Measurements from ENCODE around the gene TOPAZ1.

DNA sequence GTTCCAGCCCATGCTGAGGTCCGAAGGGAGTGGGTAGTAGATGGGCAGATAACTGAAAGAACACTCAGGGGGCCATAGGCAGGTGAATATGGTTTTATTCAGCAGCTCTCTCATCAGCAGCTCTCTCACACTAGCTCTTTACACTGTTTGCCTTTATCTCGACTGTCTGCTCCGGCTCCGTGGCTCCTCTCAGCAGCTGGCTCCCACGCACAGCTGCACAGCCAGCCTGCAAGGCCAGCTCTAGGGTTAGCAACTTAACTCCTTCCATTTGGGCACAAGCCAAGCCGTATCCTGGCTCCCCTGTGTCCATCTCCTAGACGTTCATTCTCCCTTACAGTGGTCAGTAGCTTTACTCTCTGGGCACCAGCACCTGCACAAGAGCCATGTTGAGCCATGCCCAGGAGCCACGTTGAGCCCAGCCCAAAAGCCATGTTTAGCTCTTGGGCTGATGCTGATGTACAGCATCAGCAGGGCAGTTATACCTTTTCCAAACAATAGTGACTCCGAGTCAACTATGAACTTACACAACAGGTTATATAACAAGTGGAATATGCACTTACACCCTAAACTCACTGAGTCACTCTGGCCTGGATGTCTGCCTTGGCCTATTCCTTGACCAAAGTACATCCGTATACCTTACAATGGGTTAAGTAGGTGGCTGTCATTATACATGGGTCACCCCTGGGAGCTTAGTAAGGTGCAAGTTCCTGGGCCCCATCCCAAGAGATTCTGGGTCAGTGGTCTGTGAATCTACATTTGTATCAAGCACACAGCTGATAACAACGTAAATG lies 34.6 kb upstream of the TOPAZ1 start:
- TF ChIP-seq, protein P1, sequence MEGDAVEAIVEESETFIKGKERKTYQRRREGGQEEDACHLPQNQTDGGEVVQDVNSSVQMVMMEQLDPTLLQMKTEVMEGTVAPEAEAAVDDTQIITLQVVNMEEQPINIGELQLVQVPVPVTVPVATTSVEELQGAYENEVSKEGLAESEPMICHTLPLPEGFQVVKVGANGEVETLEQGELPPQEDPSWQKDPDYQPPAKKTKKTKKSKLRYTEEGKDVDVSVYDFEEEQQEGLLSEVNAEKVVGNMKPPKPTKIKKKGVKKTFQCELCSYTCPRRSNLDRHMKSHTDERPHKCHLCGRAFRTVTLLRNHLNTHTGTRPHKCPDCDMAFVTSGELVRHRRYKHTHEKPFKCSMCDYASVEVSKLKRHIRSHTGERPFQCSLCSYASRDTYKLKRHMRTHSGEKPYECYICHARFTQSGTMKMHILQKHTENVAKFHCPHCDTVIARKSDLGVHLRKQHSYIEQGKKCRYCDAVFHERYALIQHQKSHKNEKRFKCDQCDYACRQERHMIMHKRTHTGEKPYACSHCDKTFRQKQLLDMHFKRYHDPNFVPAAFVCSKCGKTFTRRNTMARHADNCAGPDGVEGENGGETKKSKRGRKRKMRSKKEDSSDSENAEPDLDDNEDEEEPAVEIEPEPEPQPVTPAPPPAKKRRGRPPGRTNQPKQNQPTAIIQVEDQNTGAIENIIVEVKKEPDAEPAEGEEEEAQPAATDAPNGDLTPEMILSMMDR (conservative IDR thresholded peaks at IDR 0.05; ENCODE audit: low read depth, low read length) = no peak
- no peak for TF ChIP-seq EZH2 (IDR thresholded peaks at IDR 0.05; ENCODE audit: low read length, unreplicated experiment)
- no peak for TF ChIP-seq EZH2phosphoT487 (IDR thresholded peaks at IDR 0.05; ENCODE audit: borderline replicate concordance, low read length)
